Measurements from ENCODE around the gene GPR146. TPM values are rescaled to one million over a fixed set of nuclear protein-coding genes. Genes with fewer than 3 reads are reported as not detected.

GPR146 gene
- total and polyA plus RNA-seq, 2 donors from 2014 or later: 7.6 to 10.3 TPM

DNA sequence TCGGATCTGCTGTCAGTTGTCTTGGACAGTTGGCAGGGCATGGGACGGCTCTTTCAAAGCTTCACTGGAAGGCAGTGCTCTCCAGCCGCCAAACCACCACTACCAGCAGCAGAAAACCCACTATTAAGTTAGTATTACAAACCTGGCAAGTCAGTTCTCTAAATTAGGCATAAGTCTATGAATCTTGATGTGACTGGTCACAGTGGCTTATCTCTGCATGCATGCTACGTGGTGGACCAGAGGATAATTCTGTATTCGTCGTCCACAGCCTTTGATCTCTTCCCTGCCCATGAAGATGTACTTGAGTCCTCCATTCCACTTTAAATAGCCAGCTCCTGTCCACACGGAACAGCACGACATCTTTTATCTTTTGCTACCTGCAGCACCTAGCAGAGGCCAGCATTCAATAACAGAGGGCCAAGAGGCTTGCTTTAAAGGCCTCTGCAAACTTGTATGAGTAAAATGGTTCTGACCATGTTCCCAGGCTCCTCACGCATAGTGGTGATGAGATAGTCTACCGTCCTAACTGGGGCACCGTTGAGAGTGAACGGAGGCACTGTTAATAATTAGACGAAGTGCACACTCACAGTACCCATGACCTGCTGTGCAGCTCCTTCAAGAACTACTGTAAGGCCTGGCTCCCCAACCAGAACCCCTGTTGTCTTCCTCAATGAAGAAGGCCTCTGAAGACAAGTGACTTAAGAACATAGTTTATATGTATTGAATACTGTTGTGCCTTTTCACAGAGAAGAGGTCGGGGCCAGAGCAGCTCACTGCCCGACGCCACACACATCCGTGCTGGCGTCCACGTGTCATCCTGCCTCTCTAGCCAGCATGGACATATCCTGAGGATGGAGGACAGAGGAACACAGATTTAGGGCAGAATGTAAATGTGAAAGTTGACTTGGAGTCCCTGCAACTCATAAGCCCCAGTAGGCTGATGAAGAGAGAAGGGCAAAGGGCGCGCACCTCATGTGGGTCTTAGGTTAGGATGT lies 1.0 kb downstream of the GPR146 start:
- Histone ChIP-seq H3K27me3 (ENCODE audit: control insufficient read depth, insufficient read depth, low read length) (no peaks in the 10 kb centered on the region), H3K9ac (ENCODE audit: low read length in 3 of 3) (peak overlapping the region in 2 of 3 donors; percentile 14 to 70), H3K4me3 (ENCODE audit: low read length in 3 of 3) (peak overlapping the region; percentile 28 to 80 (median 72)), H3K36me3 (ENCODE audit: control insufficient read depth in 2 of 3, insufficient read depth in 3 of 3, low read length in 3 of 3) (no peaks in the 10 kb centered on the region), H3K4me1 (ENCODE audit: control insufficient read depth in 2 of 3, insufficient read depth in 2 of 3, low read depth in 1 of 3, low read length in 3 of 3) (peaks cover 0 to 53% (median 45%) of the 10 kb centered on the region in 3 donors), H3K9me3 (ENCODE audit: control insufficient read depth in 2 of 3, insufficient read depth in 1 of 3, low read length in 3 of 3) (no peaks in the 10 kb centered on the region), H3K27ac (ENCODE audit: low read depth in 2 of 2, low read length in 2 of 2) (peak overlapping the region; percentile 78 to 85)
- intact Hi-C loops (cut with DNase I): no loop called here
- DNase-seq (peak in 3 of 5 donors; percentile 32 to 60 (median 48)), FAIRE-seq (no peak)
- TF ChIP-seq, protein P1, sequence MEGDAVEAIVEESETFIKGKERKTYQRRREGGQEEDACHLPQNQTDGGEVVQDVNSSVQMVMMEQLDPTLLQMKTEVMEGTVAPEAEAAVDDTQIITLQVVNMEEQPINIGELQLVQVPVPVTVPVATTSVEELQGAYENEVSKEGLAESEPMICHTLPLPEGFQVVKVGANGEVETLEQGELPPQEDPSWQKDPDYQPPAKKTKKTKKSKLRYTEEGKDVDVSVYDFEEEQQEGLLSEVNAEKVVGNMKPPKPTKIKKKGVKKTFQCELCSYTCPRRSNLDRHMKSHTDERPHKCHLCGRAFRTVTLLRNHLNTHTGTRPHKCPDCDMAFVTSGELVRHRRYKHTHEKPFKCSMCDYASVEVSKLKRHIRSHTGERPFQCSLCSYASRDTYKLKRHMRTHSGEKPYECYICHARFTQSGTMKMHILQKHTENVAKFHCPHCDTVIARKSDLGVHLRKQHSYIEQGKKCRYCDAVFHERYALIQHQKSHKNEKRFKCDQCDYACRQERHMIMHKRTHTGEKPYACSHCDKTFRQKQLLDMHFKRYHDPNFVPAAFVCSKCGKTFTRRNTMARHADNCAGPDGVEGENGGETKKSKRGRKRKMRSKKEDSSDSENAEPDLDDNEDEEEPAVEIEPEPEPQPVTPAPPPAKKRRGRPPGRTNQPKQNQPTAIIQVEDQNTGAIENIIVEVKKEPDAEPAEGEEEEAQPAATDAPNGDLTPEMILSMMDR (IDR thresholded peaks at IDR 0.05; ENCODE audit: borderline replicate concordance, extremely low read depth, insufficient read depth): no peak

DNA sequence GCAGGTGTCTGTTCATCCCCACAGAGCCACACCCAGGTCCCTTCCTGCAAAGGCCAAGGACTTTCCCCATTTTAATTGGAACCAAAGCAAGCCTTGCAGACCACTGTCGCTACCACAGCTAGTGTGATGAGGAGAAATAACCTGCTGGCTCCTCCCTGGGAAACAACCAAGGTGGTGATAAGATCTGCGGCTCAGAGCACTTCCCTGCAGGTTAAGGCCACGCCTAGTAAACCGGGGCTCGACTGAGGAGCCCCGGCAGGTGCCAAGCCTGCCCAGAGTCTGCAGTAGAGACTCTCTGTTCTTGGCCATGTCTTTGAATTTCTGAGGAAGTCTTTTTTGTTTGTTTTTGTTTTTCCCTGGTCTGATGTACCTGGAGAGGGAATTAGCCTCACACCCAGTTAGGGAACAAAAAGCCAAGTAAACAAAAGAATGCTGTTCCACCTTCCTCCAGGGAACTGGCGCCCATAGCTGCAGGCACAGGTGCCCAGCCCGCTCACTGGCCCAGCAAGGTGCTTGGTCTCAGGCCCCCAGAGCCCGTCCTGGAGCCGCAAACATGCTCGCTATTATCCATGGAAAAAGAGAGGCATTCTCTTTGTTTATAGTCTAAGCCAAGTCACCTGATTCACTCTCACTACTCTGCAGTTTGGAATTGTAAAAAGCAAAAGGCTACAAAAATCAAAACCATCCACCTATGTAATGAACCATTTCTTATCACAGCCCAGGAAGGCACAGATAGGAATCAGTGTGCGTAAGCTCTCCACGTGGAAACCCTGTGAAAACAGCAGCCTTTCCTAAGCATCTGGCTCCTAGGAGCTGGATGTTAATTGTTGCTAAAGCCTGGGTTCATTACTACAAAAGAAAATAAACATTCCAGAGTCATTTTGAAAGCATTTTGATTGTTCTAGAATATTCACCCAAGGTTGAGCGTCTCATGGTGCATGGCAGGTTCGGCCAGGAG lies 2.7 kb downstream of the GPR146 start:
- FAIRE-seq (no peak), DNase-seq (peak in 1 of 5 donors; percentile 57)
- TF ChIP-seq, protein P1 (IDR thresholded peaks at IDR 0.05; ENCODE audit: borderline replicate concordance, extremely low read depth, insufficient read depth): no peak
- no peaks in the 10 kb centered on the region for H3K36me3 ChIP-seq (ENCODE audit: control insufficient read depth in 2 of 3, insufficient read depth in 3 of 3, low read length in 3 of 3)
- no peak overlapping the region for H3K9ac ChIP-seq (ENCODE audit: low read length in 3 of 3)
- H3K27ac ChIP-seq (ENCODE audit: low read depth in 2 of 2, low read length in 2 of 2): peak overlapping the region; percentile 16 to 51
- H3K27me3 ChIP-seq (ENCODE audit: control insufficient read depth, insufficient read depth, low read length): no peaks in the 10 kb centered on the region
- intact Hi-C loops (cut with DNase I): no loop called here
- H3K9me3 ChIP-seq (ENCODE audit: control insufficient read depth in 2 of 3, insufficient read depth in 1 of 3, low read length in 3 of 3): no peaks in the 10 kb centered on the region
- peaks cover 0 to 52% (median 45%) of the 10 kb centered on the region in 3 donors for H3K4me1 ChIP-seq (ENCODE audit: control insufficient read depth in 2 of 3, insufficient read depth in 2 of 3, low read depth in 1 of 3, low read length in 3 of 3)
- peak overlapping the region in 1 of 3 donors; percentile 10 for H3K4me3 ChIP-seq (ENCODE audit: low read length in 3 of 3)

DNA sequence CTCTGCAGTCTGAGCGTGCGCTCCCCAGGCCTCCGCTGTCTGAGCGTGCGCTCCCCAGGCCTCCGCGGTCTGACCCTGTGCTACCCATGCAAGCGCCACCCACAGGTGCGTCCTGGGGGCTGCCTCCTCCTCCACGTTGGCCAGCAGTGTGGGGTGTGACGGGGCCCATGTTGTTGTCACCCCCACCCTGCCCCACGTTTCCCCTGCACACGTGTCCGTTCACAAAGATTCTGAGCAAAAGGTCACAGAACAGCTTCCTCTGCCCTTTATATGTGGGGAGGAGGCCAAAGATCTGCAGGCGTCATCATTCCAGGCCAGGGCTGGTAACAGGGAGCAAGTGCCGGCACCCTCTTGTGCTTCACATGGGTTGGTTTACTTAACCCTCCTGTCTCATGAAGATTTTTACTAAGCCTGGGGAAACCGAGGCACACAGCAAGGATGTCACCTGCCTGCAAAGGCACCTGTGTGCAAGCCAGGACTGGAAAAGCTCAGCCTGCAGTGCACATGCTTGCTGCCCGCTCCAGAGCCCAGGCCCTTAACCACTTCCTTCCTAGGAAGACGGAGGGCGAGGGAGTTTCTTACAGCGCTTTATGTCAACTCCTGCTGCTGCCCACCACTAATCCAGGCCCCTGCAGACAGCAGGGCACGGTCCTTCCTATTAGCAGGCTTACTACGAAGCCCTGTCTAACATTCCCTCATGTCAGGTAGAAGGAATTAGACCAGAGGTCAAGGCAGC lies 4.8 kb downstream of the GPR146 start:
- Histone ChIP-seq H3K9me3 (ENCODE audit: control insufficient read depth in 2 of 3, insufficient read depth in 1 of 3, low read length in 3 of 3) (no peaks in the 10 kb centered on the region), H3K4me1 (ENCODE audit: control insufficient read depth in 2 of 3, insufficient read depth in 2 of 3, low read depth in 1 of 3, low read length in 3 of 3) (peaks cover 0 to 46% (median 39%) of the 10 kb centered on the region in 3 donors), H3K36me3 (ENCODE audit: control insufficient read depth in 2 of 3, insufficient read depth in 3 of 3, low read length in 3 of 3) (no peaks in the 10 kb centered on the region), H3K9ac (ENCODE audit: low read length in 3 of 3) (peak overlapping the region in 1 of 3 donors; percentile 46), H3K27me3 (ENCODE audit: control insufficient read depth, insufficient read depth, low read length) (no peaks in the 10 kb centered on the region), H3K4me3 (ENCODE audit: low read length in 3 of 3) (no peak overlapping the region), H3K27ac (ENCODE audit: low read depth in 2 of 2, low read length in 2 of 2) (peak overlapping the region; percentile 34 to 51)
- FAIRE-seq: no peak
- TF ChIP-seq, protein P1 (IDR thresholded peaks at IDR 0.05; ENCODE audit: borderline replicate concordance, extremely low read depth, insufficient read depth): no peak
- peak in 1 of 5 donors; percentile 68 for DNase-seq
- intact Hi-C loops (cut with DNase I): no loop called here

All from kidney (tissue), 14 donors.